Measurements from ENCODE around the gene INTS4.
"Not testable (repeated sequence)": the region's sequence is repeated elsewhere in the genome, so short reads cannot be mapped to it uniquely, and the experiment has no call there.

GRCh38 chr11:77891703-77892102 is 102.8 kb downstream of the INTS4 start:
- TF ChIP-seq CTCF (IDR thresholded peaks at IDR 0.05 in 4 of 5, conservative IDR thresholded peaks at IDR 0.05 in 1 of 5); POLR2A (IDR thresholded peaks at IDR 0.05): not testable (repeated sequence)

Data from gastrocnemius medialis (tissue), 4 donors.